Measurements from ENCODE around the gene CIZ1. TPM values are rescaled to one million over a fixed set of nuclear protein-coding genes. Genes with fewer than 3 reads are reported as not detected.

Gene CIZ1
- total and polyA plus RNA-seq, 9 of the 15 experiments (the other 6 are each of a cell fraction or from before 2014, with no cell fraction given): 6.6 to 329 (median 87.8) TPM

- TF ChIP-seq RAD21 (CRISPR knock-in tag; conservative IDR thresholded peaks at IDR 0.05 in 1 of 2, IDR thresholded peaks at IDR 0.05 in 1 of 2) (peak in 1 of 2 experiments; percentile 57; a peak in 2 of 4 replicates), RBBP5 (IDR thresholded peaks at IDR 0.05; ENCODE audit: borderline replicate concordance, insufficient read depth, low read length, poor library complexity, severe bottlenecking) (no peak), HNRNPL (IDR thresholded peaks at IDR 0.05; ENCODE audit: low read depth, low read length) (no peak), PTRF (tag; IDR thresholded peaks at IDR 0.05) (no peak), ZFX (CRISPR knock-in tag; IDR thresholded peaks at IDR 0.05) (no peak), HDAC2 (IDR thresholded peaks at IDR 0.05) (0 out of 2 replicates have a peak, but pooled peaks have one; percentile 16), ZBTB2 (IDR thresholded peaks at IDR 0.05) (peak; percentile 75; the same call in 1 of the 2 replicates), HNRNPLL (IDR thresholded peaks at IDR 0.05; ENCODE audit: low read depth, low read length, poor library complexity, severe bottlenecking) (peak; percentile 29), ZNF699 (CRISPR knock-in tag; IDR thresholded peaks at IDR 0.05; ENCODE audit: insufficient replicate concordance) (no peak), ZNF583 (CRISPR knock-in tag; IDR thresholded peaks at IDR 0.05) (peak; percentile 66), ZNF311 (CRISPR knock-in tag; IDR thresholded peaks at IDR 0.05) (no peak), SETDB1 (IDR thresholded peaks at IDR 0.05; ENCODE audit: low read length) (no peak), TRIM28 (IDR thresholded peaks at IDR 0.05) (0 out of 2 replicates have a peak, but pooled peaks have one; percentile 72), TCF15 (CRISPR knock-in tag; IDR thresholded peaks at IDR 0.05) (no peak), PHF8 (IDR thresholded peaks at IDR 0.05; ENCODE audit: borderline replicate concordance, low read length) (peak; percentile 24; the same call in 1 of the 2 replicates), WHSC1 (IDR thresholded peaks at IDR 0.05; ENCODE audit: low read length) (peak; percentile 16), RBM39 (optimal IDR thresholded peaks at IDR 0.05; ENCODE audit: low read depth, low read length) (no peak), MTA1 (IDR thresholded peaks at IDR 0.05; ENCODE audit: borderline replicate concordance) (peak; percentile 38; the same call in 1 of the 2 replicates), BMI1 (IDR thresholded peaks at IDR 0.05; ENCODE audit: low read length) (no peak; the same call in 1 of the 2 replicates), SMC3 (conservative IDR thresholded peaks at IDR 0.05; ENCODE audit: insufficient read depth, low read depth, low read length) (peak; percentile 34; the same call in 1 of the 2 replicates), ZBTB43 (CRISPR knock-in tag; IDR thresholded peaks at IDR 0.05) (no peak), ZNF507 (tag; conservative IDR thresholded peaks at IDR 0.05) (no peak), MYNN (IDR thresholded peaks at IDR 0.05) (no peak), MYNN (CRISPR knock-in tag; IDR thresholded peaks at IDR 0.05) (no peak), BACH1 (tag; IDR thresholded peaks at IDR 0.05) (no peak), ZNF561 (CRISPR knock-in tag; conservative IDR thresholded peaks at IDR 0.05) (no peak)
Measured at GRCh38 chr9:128150594-128151308, 40.6 kb downstream of the CIZ1 start (continued).

All from K562 (cell line).